A549 (cell line): ENCODE measurements around the gene LAMB2. TPM values are rescaled to one million over a fixed set of nuclear protein-coding genes. Genes with fewer than 3 reads are reported as not detected.

Experiments
- ATAC-seq, 2 experiments: fragments of 200-7000 bp in 1 of 2; fragments of >200 bp in 1 of 2; cut with Nextera tagmentation in 1 of 2; cut with Tn5 transposase in 1 of 2; 3 replicates each; pipeline versions ENCODE4 v1.8.0 to v1.9.1; 2018 to 2020; ENCODE audit warnings: mild to moderate bottlenecking in 1 of 2, moderate library complexity in 1 of 2
- CTCF ChIA-PET: fragments of 300-600 bp; sonication (Branson Sonifier 250); formaldehyde crosslinking; extraction: SDS; loops from one replicate; lab custom pipeline; 2021; ENCODE audit warnings: antibody characterized with exemption, inconsistent platforms; lab: Yijun Ruan, JAX
- POLR2A ChIA-PET: fragments of 350-600 bp; formaldehyde crosslinking; extraction: SDS; loops from one replicate; lab custom pipeline; 2021; ENCODE audit warnings: antibody characterized with exemption, inconsistent platforms; lab: Yijun Ruan, JAX
- DNase-seq, 2 experiments: peaks; one replicate each; pipeline versions ENCODE4 v3.0.0 to v3.0.0-alpha.2; 2011 to 2016; ENCODE audit warnings: low read depth in 1 of 2, low spot score in 1 of 2
- FAIRE-seq: peaks from 2 replicates; lab custom pipeline; 2011; peaks lifted over from hg19 to GRCh38; lab: Jason Lieb, UNC
- H3K27ac ChIP-seq, 2 experiments: fragments of >200 bp; sonication (Bioruptor Twin); formaldehyde crosslinking; 3 replicates each; pipeline ENCODE4 v1.5.1; 2016 to 2017
- H3K4me1 ChIP-seq: fragments of >200 bp; sonication (Bioruptor Twin); formaldehyde crosslinking; 3 replicates; pipeline ENCODE4 v1.6.1; 2016
- H3K4me2 ChIP-seq: fragments of >200 bp; sonication (Bioruptor Twin); formaldehyde crosslinking; 3 replicates; pipeline ENCODE4 v1.6.1; 2016
- H3K4me3 ChIP-seq: fragments of >200 bp; sonication (Bioruptor Twin); formaldehyde crosslinking; 3 replicates; pipeline ENCODE4 v1.5.1; 2016
- H3K9me3 ChIP-seq: fragments of >200 bp; sonication (Bioruptor Twin); formaldehyde crosslinking; 3 replicates; pipeline ENCODE4 v1.6.1; 2016
- BCL3 ChIP-seq: fragments of >200 bp; sonication (Bioruptor Twin); formaldehyde crosslinking; IDR thresholded peaks from 3 replicates; pipeline ENCODE4 v1.6.1; 2016
- BHLHE40 ChIP-seq: IDR thresholded peaks from 2 replicates; pipeline ENCODE4 v1.6.1; 2012; ENCODE audit warnings: low read depth, low read length, inconsistent platforms
- CBX2 ChIP-seq: fragments of 200-600 bp; sonication (generic); IDR thresholded peaks from 2 replicates; pipeline ENCODE4 v1.6.1; 2016; ENCODE audit warnings: low read depth, mild to moderate bottlenecking, borderline replicate concordance
- CBX8 ChIP-seq: fragments of 200-600 bp; sonication (generic); IDR thresholded peaks from 2 replicates; pipeline ENCODE4 v1.6.1; 2016
- CEBPB ChIP-seq, 2 experiments: fragments of >200 bp in 1 of 2; sonication (Bioruptor Twin) in 1 of 2; formaldehyde crosslinking in 1 of 2; IDR thresholded peaks; 2 replicates each; pipeline ENCODE4 v1.6.1; 2012 to 2016
- CHD2 ChIP-seq: fragments of 150-350 bp; IDR thresholded peaks from 2 replicates; pipeline ENCODE4 v1.6.1; 2014; ENCODE audit warnings: low read length; ENCODE audit not compliant: partially characterized antibody
- FOSB ChIP-seq: fragments of 250-450 bp; sonication (Bioruptor Pico); IDR thresholded peaks from 2 replicates; pipeline ENCODE4 v1.5.0; 2020; ENCODE audit warnings: mild to moderate bottlenecking, moderate library complexity
- FOSL2 ChIP-seq, 2 experiments: fragments of 450-650 bp in 1 of 2; fragments of >200 bp in 1 of 2; sonication (Bioruptor Twin) in 1 of 2; formaldehyde crosslinking; IDR thresholded peaks; 2 replicates each; pipeline versions ENCODE4 v1.5.0 to v1.6.1; 2016 to 2020; ENCODE audit warnings: mild to moderate bottlenecking in 1 of 2, moderate library complexity in 1 of 2
- GATA3 ChIP-seq: IDR thresholded peaks from 2 replicates; pipeline ENCODE4 v1.6.1; 2012; ENCODE audit warnings: borderline replicate concordance
- HDAC2 ChIP-seq: fragments of 200-600 bp; sonication (generic); IDR thresholded peaks from 2 replicates; pipeline ENCODE4 v1.6.1; 2016
- HES2 ChIP-seq: fragments of >200 bp; sonication (Bioruptor Twin); formaldehyde crosslinking; IDR thresholded peaks from 2 replicates; pipeline ENCODE4 v1.6.1; 2016
- HEYL ChIP-seq: fragments of 250-450 bp; sonication (Bioruptor Pico); IDR thresholded peaks from 2 replicates; pipeline ENCODE4 v1.8.0; 2021; ENCODE audit warnings: mild to moderate bottlenecking, moderate library complexity
- KDM5A ChIP-seq: fragments of 200-600 bp; sonication (generic); IDR thresholded peaks from 2 replicates; pipeline ENCODE4 v1.6.1; 2016; ENCODE audit warnings: antibody characterized with exemption, mild to moderate bottlenecking
- MAX ChIP-seq: IDR thresholded peaks from 2 replicates; pipeline ENCODE4 v1.6.1; 2012
- MYC ChIP-seq: IDR thresholded peaks from 2 replicates; pipeline ENCODE4 v1.6.1; 2012; ENCODE audit warnings: mild to moderate bottlenecking, inconsistent platforms, low read length, improper control_type of control experiment, borderline replicate concordance
- NPAS2 ChIP-seq: fragments of 250-450 bp; sonication (Bioruptor Pico); IDR thresholded peaks from 2 replicates; pipeline ENCODE4 v1.8.0; 2022; ENCODE audit warnings: mild to moderate bottlenecking, moderate library complexity, borderline replicate concordance
- NR3C1 ChIP-seq: fragments of >200 bp; sonication (Bioruptor Twin); formaldehyde crosslinking; IDR thresholded peaks from 3 replicates; pipeline ENCODE4 v1.6.1; 2017
- RARB ChIP-seq: fragments of 250-450 bp; sonication (Bioruptor Pico); IDR thresholded peaks from 2 replicates; pipeline ENCODE4 v1.8.0; 2021; ENCODE audit warnings: mild to moderate bottlenecking, moderate library complexity
- RCOR1 ChIP-seq: fragments of 150-350 bp; IDR thresholded peaks from 2 replicates; pipeline ENCODE4 v1.6.1; 2014; ENCODE audit warnings: antibody characterized with exemption, low read length, low read depth
- RNF2 ChIP-seq: fragments of 200-600 bp; sonication (generic); IDR thresholded peaks from 2 replicates; pipeline ENCODE4 v1.6.1; 2016; ENCODE audit warnings: low read depth, mild to moderate bottlenecking, antibody characterized with exemption, moderate library complexity, borderline replicate concordance
- SMC3 ChIP-seq: fragments of >200 bp; sonication (Bioruptor Twin); formaldehyde crosslinking; IDR thresholded peaks from 3 replicates; pipeline ENCODE4 v1.6.1; 2018; ENCODE audit warnings: inconsistent platforms
- TFCP2L1 ChIP-seq: fragments of 250-450 bp; sonication (Bioruptor Pico); IDR thresholded peaks from 2 replicates; pipeline ENCODE4 v1.5.0; 2021; ENCODE audit warnings: mild to moderate bottlenecking
- TP53 ChIP-seq: fragments of 250-450 bp; sonication (Bioruptor Pico); IDR thresholded peaks from 2 replicates; pipeline ENCODE4 v1.5.0; 2021; ENCODE audit warnings: mild to moderate bottlenecking, moderate library complexity
- ZNF302 ChIP-seq: fragments of 250-450 bp; sonication (Bioruptor Pico); IDR thresholded peaks from 2 replicates; pipeline ENCODE4 v1.9.0; 2021; ENCODE audit warnings: inconsistent platforms, mild to moderate bottlenecking, moderate library complexity
- ZSCAN20 ChIP-seq: fragments of 250-450 bp; sonication (Bioruptor Pico); IDR thresholded peaks from 2 replicates; pipeline ENCODE4 v1.8.0; 2022; ENCODE audit warnings: mild to moderate bottlenecking, moderate library complexity
- WGBS: methylation state at CpG from one replicate; pipeline ENCODE4 v1.1.6; 2017; ENCODE audit errors: missing lambda C conversion rate; 5-methylcytosine and 5-hydroxymethylcytosine counted together
- polyA plus RNA-seq, 4 experiments: library from polyadenylated mRNA; depleted of rRNA in 3 of 4; stranded (reverse); fragments of >200 nt; fragmentation: RNase III in 1 of 4; extraction: RNeasy Plus Mini Kit Qiagen cat#74134 plus additional on column Dnase treatment in 1 of 4; gene quantifications; 2 replicates in 3 of 4; 3 replicates in 1 of 4; pipeline ENCODE4 v1.2.3, GENCODE V29; 2011 to 2017
- TF ChIP-seq, protein P1 (sequence below): fragments of 250-450 bp; sonication (Bioruptor Pico); IDR thresholded peaks from 2 replicates; pipeline ENCODE4 v1.5.0; 2021; ENCODE audit warnings: mild to moderate bottlenecking, moderate library complexity, borderline replicate concordance

LAMB2 gene
- polyA plus RNA-seq, 2 of the 4 experiments (the other 2 are of a cell fraction): 87.3 to 146 TPM

DNA sequence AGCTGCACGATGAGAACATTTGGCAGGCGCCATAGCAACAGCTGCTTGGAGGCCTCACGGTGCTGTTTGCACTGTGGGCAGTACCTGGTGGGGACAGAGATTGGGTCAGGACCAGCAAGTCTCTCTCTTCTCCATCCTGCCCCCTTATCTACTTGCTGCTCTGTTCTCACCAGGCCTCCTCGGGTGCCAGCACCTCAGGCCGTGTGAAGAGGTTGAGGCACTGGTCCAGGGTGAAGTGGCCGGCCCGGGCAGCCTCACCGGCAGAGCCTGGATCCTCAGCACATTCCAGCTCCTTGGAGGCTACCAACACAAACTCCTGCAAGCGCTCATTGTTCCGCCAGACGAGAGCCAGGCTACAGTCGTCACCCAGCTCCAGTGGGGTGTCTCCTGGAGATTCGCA is 22.1 kb downstream of the LAMB2 start:
- DNase-seq (no peak), FAIRE-seq (no peak), ATAC-seq (no peak)
- H3K9me3 ChIP-seq: no peaks in the 10 kb centered on the region
- H3K4me3 ChIP-seq: no peak overlapping the region
- H3K27ac ChIP-seq: no peak overlapping the region
- 95% methylated on average over 13 of the region's 13 CpGs for WGBS
- TF ChIP-seq FOSB (CRISPR knock-in tag): no peak
- TF ChIP-seq, protein P1, sequence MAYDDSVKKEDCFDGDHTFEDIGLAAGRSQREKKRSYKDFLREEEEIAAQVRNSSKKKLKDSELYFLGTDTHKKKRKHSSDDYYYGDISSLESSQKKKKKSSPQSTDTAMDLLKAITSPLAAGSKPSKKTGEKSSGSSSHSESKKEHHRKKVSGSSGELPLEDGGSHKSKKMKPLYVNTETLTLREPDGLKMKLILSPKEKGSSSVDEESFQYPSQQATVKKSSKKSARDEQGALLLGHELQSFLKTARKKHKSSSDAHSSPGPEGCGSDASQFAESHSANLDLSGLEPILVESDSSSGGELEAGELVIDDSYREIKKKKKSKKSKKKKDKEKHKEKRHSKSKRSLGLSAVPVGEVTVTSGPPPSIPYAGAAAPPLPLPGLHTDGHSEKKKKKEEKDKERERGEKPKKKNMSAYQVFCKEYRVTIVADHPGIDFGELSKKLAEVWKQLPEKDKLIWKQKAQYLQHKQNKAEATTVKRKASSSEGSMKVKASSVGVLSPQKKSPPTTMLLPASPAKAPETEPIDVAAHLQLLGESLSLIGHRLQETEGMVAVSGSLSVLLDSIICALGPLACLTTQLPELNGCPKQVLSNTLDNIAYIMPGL (CRISPR knock-in tag): no peak
- TF ChIP-seq MAX: no peak
- TF ChIP-seq MYC: no peak
- TF ChIP-seq SMC3: no peak
- no peak for TF ChIP-seq FOSL2 (IDR thresholded peaks at IDR 0.05)
- no peak for TF ChIP-seq FOSL2 (CRISPR knock-in tag; IDR thresholded peaks at IDR 0.05)
- TF ChIP-seq CBX2: no peak
- no peak for TF ChIP-seq KDM5A
- TF ChIP-seq BHLHE40: no peak
- TF ChIP-seq TFCP2L1 (CRISPR knock-in tag): no peak
- no peak for TF ChIP-seq ZSCAN20 (CRISPR knock-in tag)
- no peaks in the 10 kb centered on the region for H3K4me1 ChIP-seq
- ChIA-PET CTCF (interaction anchor here (0.9 to 2.0 kb wide), 3 partner anchors 10 to 16 kb away, joined by 3 to 5 read pairs (median 4); partner anchors contain the start of gene QRICH1), POLR2A (interaction anchor here (3.7 kb wide), 1 partner anchor 10 kb away, joined by 12 read pairs; the partner anchor contains the start of gene USP19)
- no peak overlapping the region for H3K4me2 ChIP-seq

DNA sequence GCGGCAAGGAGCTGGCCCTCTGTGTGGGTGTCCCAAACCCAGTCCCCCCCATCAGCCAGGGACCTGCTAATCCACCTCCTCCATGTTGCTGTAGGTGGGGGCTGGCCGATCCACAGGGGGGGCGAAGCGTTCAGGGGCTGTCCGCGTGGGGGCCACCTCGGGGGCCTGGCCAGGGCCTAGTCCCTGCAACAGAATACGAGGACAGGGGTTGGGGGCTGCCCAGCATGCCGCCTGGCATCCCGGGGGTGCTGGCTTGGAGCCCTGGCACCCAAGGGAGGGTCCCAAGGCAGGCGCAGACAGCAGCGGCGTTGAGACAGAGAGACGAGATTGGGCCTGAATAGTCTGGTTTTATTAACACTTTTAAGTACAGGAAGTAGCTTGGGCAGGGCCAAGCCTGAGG is 24.5 kb downstream of the LAMB2 start:
- Histone ChIP-seq H3K4me2 (no peak overlapping the region), H3K4me1 (peaks cover 5% of the 10 kb centered on the region; the same call in 1 of the 3 replicates), H3K27ac (no peak overlapping the region), H3K9me3 (no peaks in the 10 kb centered on the region), H3K4me3 (no peak overlapping the region)
- TF ChIP-seq GATA3 (no peak), TP53 (CRISPR knock-in tag) (no peak), CHD2 (no peak), KDM5A (no peak), RCOR1 (no peak), ZNF302 (CRISPR knock-in tag) (no peak), RARB (CRISPR knock-in tag) (no peak), TFCP2L1 (CRISPR knock-in tag) (no peak), MAX (no peak), CBX8 (no peak), RNF2 (no peak), HEYL (no peak), BCL3 (no peak), HDAC2 (no peak), FOSB (CRISPR knock-in tag) (no peak), CEBPB (IDR thresholded peaks at IDR 0.05) (no peak), NPAS2 (CRISPR knock-in tag) (no peak), HES2 (no peak), NR3C1 (no peak)
- TF ChIP-seq, protein P1 (CRISPR knock-in tag): no peak
- ChIA-PET CTCF (interaction anchor here (0.8 to 1.3 kb wide), 2 partner anchors 24 to 350 kb away, joined by 3 read pairs; partner anchors contain the start of gene LAMB2), POLR2A (interaction anchor here (2.3 to 3.7 kb wide), 2 partner anchors 12 to 14 kb away, joined by 9 to 12 read pairs; partner anchors contain the start of genes QRICH1 and USP19)
- no peak for DNase-seq
- 76% methylated on average over 7 of the region's 14 CpGs for WGBS
- FAIRE-seq: no peak
- no peak for ATAC-seq
